Ovary (tissue), 1 donor: ENCODE measurements around the gene GRIK4.

ENCODE experiments used
- EP300 ChIP-seq: sonication (generic); formaldehyde crosslinking; IDR thresholded peaks from one replicate; pipeline ENCODE4 v1.6.1; 2017; ENCODE audit warnings: antibody characterized with exemption
- POLR2A ChIP-seq: fragments of 450-650 bp; IDR thresholded peaks from one replicate; pipeline ENCODE4 v1.6.1; 2017; ENCODE audit warnings: antibody characterized with exemption, mild to moderate bottlenecking, moderate library complexity

GRCh38 chr11:120896687-120897086 lies 385.1 kb downstream of the GRIK4 start:
- TF ChIP-seq EP300 = no peak
- no peak for TF ChIP-seq POLR2A
